Measurements from ENCODE around the gene CEBPA. TPM values are rescaled to one million over a fixed set of nuclear protein-coding genes. Genes with fewer than 3 reads are reported as not detected.

CEBPA gene
- total and polyA plus RNA-seq, 12 donors = 0.60 to 29.9 (median 8.4) TPM

GRCh38 chr19:33339016-33339984 lies 37.0 kb upstream of the CEBPA start:
- DNase-seq = no peak
- H3K4me1 ChIP-seq (replicated peaks in 1 of 2) = no peaks in the 10 kb centered on the region
- H3K27me3 ChIP-seq = no peaks in the 10 kb centered on the region
- no peaks in the 10 kb centered on the region for H3K9me3 ChIP-seq (replicated peaks in 1 of 3)
- no peak for TF ChIP-seq POLR2A (IDR thresholded peaks at IDR 0.05)
- no peak for TF ChIP-seq CTCF (IDR thresholded peaks at IDR 0.05)
- no peak overlapping the region for H3K27ac ChIP-seq
- no peaks in the 10 kb centered on the region for H3K36me3 ChIP-seq (replicated peaks in 1 of 2)
- H3K4me3 ChIP-seq = no peak overlapping the region
- WGBS, 4 donors = 73 to 79% (median 76%) methylated on average over 8 of the region's 8 CpGs
- intact Hi-C loops (cut with DNase I) = no loop called here

GRCh38 chr19:33335446-33335845 lies 33.1 kb upstream of the CEBPA start:
- TF ChIP-seq CTCF (IDR thresholded peaks at IDR 0.05) (no peak), POLR2A (IDR thresholded peaks at IDR 0.05) (no peak)
- Histone ChIP-seq H3K27ac (no peak overlapping the region), H3K4me3 (no peak overlapping the region), H3K4me1 (replicated peaks in 1 of 2) (no peaks in the 10 kb centered on the region), H3K9me3 (replicated peaks in 1 of 3) (no peaks in the 10 kb centered on the region), H3K36me3 (replicated peaks in 1 of 2) (no peaks in the 10 kb centered on the region), H3K27me3 (no peaks in the 10 kb centered on the region)
- intact Hi-C loops (cut with DNase I) = no loop called here
- no peak for DNase-seq
- WGBS, 4 donors = 80 to 87% (median 85%) methylated on average over 4 to 5 of the region's 5 CpGs

- TF ChIP-seq CTCF (IDR thresholded peaks at IDR 0.05) (no peak), POLR2A (IDR thresholded peaks at IDR 0.05) (no peak)
- H3K4me3 ChIP-seq = no peak overlapping the region
- no peaks in the 10 kb centered on the region for H3K27me3 ChIP-seq
- H3K4me1 ChIP-seq (replicated peaks in 1 of 2) = no peaks in the 10 kb centered on the region
- no peaks in the 10 kb centered on the region for H3K9me3 ChIP-seq (replicated peaks in 1 of 3)
- no peak for DNase-seq
- H3K27ac ChIP-seq = no peak overlapping the region
- intact Hi-C loops (cut with DNase I) = no loop called here
- 88 to 93% (median 90%) methylated on average over 3 of the region's 3 CpGs for WGBS, 4 donors
- H3K36me3 ChIP-seq (replicated peaks in 1 of 2) = no peaks in the 10 kb centered on the region
Measured at GRCh38 chr19:33334271-33334670, 31.9 kb upstream of the CEBPA start.

GRCh38 chr19:33333642-33334041 lies 31.3 kb upstream of the CEBPA start:
- Histone ChIP-seq H3K4me1 (replicated peaks in 1 of 2) (no peaks in the 10 kb centered on the region), H3K9me3 (replicated peaks in 1 of 3) (no peaks in the 10 kb centered on the region), H3K27ac (no peak overlapping the region), H3K4me3 (no peak overlapping the region), H3K27me3 (no peaks in the 10 kb centered on the region), H3K36me3 (replicated peaks in 1 of 2) (no peaks in the 10 kb centered on the region)
- intact Hi-C loops (cut with DNase I) = no loop called here
- no peak for DNase-seq
- WGBS, 4 donors = 80 to 85% (median 81%) methylated on average over 3 of the region's 3 CpGs
- TF ChIP-seq POLR2A (IDR thresholded peaks at IDR 0.05) (no peak), CTCF (IDR thresholded peaks at IDR 0.05) (no peak)
